ENCODE measurements around the gene ILKAP. TPM values are rescaled to one million over a fixed set of nuclear protein-coding genes. Genes with fewer than 3 reads are reported as not detected.

The ILKAP gene
- total RNA-seq, 1 experiment from 2014 or later = 53.4 TPM

DNA sequence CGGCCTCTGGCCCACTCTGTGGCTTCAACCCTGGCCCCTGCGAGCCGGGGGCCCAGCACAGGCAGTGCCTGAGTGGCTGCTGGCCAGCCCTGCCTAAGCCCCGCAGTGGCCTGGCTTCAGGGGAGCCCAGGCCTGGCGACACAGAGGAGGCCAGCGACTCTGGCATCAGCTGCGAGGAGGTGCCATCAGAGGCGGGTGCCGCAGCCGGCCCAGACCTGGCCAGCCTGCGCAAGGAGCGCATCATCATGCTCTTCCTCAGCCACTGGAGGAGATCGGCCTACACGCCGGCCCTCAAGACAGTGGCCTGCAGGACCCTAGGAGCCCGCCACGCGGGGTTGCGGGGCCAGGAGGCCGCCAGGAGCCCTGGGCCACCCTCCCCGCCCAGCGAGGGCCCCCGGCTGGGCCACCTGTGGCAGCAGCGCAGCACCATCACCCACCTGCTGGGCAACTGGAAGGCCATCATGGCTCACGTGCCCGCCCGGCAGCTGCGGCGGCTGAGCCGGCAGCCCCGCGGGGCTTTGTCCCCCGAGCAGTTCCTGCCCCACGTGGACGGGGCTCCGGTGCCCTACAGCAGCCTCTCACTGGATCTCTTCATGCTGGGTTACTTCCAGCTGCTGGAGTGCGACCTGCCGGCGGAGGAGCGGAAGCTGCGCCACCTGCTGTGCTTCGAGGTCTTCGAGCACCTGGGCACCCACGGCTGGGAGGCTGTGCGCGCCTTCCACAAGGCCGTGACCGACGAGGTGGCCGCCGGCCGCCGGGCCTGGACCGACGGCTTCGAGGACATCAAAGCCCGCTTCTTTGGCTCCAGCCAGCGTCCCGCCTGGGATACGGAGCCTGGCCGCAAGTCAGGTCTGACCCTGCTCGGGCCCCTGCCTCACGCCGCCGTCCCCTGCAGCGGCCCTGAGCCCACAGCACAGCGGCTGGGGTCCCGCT lies 72.5 kb downstream of the ILKAP start:
- H3K79me2 ChIP-seq (ENCODE audit: insufficient read depth, low read length) = no peaks in the 10 kb centered on the region
- TF ChIP-seq SP1 (IDR thresholded peaks at IDR 0.05; ENCODE audit: low read depth) (no peak), POLR2AphosphoS5 (IDR thresholded peaks at IDR 0.05; ENCODE audit: low read depth, low read length) (no peak), CBX3 (IDR thresholded peaks at IDR 0.05; ENCODE audit: low read depth) (no peak), ELF1 (IDR thresholded peaks at IDR 0.05; ENCODE audit: borderline replicate concordance, low read depth) (no peak), POLR2A (IDR thresholded peaks at IDR 0.05; ENCODE audit: borderline replicate concordance, extremely low read depth, insufficient read depth, insufficient read length) (no peak), TCF7L2 (IDR thresholded peaks at IDR 0.05; ENCODE audit: borderline replicate concordance, extremely low read depth, insufficient read depth, insufficient read length) (no peak)
- TF ChIP-seq, protein P1, sequence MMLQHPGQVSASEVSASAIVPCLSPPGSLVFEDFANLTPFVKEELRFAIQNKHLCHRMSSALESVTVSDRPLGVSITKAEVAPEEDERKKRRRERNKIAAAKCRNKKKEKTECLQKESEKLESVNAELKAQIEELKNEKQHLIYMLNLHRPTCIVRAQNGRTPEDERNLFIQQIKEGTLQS (IDR thresholded peaks at IDR 0.05) = no peak
- no peaks in the 10 kb centered on the region for H4K20me1 ChIP-seq (ENCODE audit: insufficient read depth)
- no peak overlapping the region for H3K4me3 ChIP-seq (replicated peaks in 1 of 2; ENCODE audit: low read depth in 1 of 2, low read length in 2 of 2)
- ChIA-PET RAD21 (ENCODE audit: low non-redundant PET in 1 of 2, low total read pairs in 2 of 2, uncharacterized antibody in 2 of 2, unreplicated experiment in 2 of 2) (no interaction called here), CTCF (no interaction called here), POLR2A (no interaction called here)
- no peak overlapping the region for H2AFZ ChIP-seq (ENCODE audit: low read depth, low read length, poor library complexity, severe bottlenecking)
- H3K27ac ChIP-seq (ENCODE audit: low read depth, low read length) = no peak overlapping the region
- no peaks in the 10 kb centered on the region for H3K4me1 ChIP-seq (ENCODE audit: control insufficient read depth in 1 of 2, insufficient read depth in 2 of 2, low read length in 2 of 2)
- no peaks in the 10 kb centered on the region for H3K27me3 ChIP-seq (ENCODE audit: insufficient read depth, low read length)
- no peak overlapping the region for H3K9ac ChIP-seq (ENCODE audit: low read length)
- no TSS peak for BruUV-seq (replicated peaks)
- intact Hi-C loops (cut with micrococcal nuclease) = no loop called here
- no peak overlapping the region for H3K4me2 ChIP-seq (ENCODE audit: low read length)
- ATAC-seq = no peak
- no peaks in the 10 kb centered on the region for H3K36me3 ChIP-seq (ENCODE audit: control insufficient read depth in 1 of 2, insufficient read depth in 2 of 2, low read length in 2 of 2)
- no peaks in the 10 kb centered on the region for H3K9me2 ChIP-seq (ENCODE audit: insufficient read depth)
- peaks cover 0 to 8% of the 10 kb centered on the region in 2 experiments; a peak in 1 of 4 replicates for H3K9me3 ChIP-seq (ENCODE audit: control insufficient read depth in 1 of 2, insufficient read depth in 1 of 2, low read depth in 1 of 2, low read length in 2 of 2)
- DNase-seq (ENCODE audit: low read depth, low spot score) = no peak

DNA sequence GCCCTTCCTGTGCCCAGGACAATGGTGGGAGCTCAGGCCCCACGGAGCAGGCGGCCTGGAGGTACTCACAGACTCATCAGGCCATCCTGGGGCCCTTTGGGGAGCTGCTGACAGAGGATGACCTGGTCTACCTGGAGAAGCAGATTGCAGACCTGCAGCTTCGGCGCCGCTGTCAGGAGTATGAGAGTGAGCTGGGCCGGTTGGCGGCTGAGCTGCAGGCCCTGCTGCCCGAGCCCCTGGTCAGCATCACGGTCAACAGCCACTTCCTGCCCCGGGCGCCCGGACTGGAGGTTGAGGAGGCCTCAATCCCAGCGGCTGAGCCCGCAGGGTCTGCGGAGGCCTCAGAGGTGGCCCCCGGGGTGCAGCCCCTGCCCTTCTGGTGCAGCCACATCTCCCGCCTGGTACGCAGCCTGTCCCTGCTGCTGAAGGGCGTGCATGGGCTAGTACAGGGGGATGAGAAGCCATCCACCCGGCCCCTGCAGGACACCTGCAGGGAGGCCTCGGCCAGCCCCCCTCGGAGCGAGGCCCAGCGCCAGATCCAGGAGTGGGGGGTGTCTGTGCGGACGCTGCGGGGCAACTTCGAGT lies 73.3 kb downstream of the ILKAP start:
- ChIA-PET POLR2A (no interaction called here), CTCF (no interaction called here)
- H3K27me3 ChIP-seq (ENCODE audit: insufficient read depth, low read length) = no peaks in the 10 kb centered on the region

More for the DNA sequence above, 73.3 kb downstream of the ILKAP start:
- RAD21 ChIA-PET (ENCODE audit: low non-redundant PET in 1 of 2, low total read pairs in 2 of 2, uncharacterized antibody in 2 of 2, unreplicated experiment in 2 of 2) = no interaction called here
- Histone ChIP-seq H4K20me1 (ENCODE audit: insufficient read depth) (no peaks in the 10 kb centered on the region), H2AFZ (ENCODE audit: low read depth, low read length, poor library complexity, severe bottlenecking) (no peak overlapping the region), H3K79me2 (ENCODE audit: insufficient read depth, low read length) (no peaks in the 10 kb centered on the region), H3K27ac (ENCODE audit: low read depth, low read length) (no peak overlapping the region), H3K9me2 (ENCODE audit: insufficient read depth) (no peaks in the 10 kb centered on the region), H3K36me3 (ENCODE audit: control insufficient read depth in 1 of 2, insufficient read depth in 2 of 2, low read length in 2 of 2) (no peaks in the 10 kb centered on the region), H3K9ac (ENCODE audit: low read length) (no peak overlapping the region), H3K4me2 (ENCODE audit: low read length) (no peak overlapping the region), H3K4me1 (ENCODE audit: control insufficient read depth in 1 of 2, insufficient read depth in 2 of 2, low read length in 2 of 2) (no peaks in the 10 kb centered on the region), H3K9me3 (ENCODE audit: control insufficient read depth in 1 of 2, insufficient read depth in 1 of 2, low read depth in 1 of 2, low read length in 2 of 2) (peaks cover 0 to 10% of the 10 kb centered on the region in 2 experiments; a peak in 1 of 4 replicates), H3K4me3 (replicated peaks in 1 of 2; ENCODE audit: low read depth in 1 of 2, low read length in 2 of 2) (no peak overlapping the region)
- TF ChIP-seq, protein P2, sequence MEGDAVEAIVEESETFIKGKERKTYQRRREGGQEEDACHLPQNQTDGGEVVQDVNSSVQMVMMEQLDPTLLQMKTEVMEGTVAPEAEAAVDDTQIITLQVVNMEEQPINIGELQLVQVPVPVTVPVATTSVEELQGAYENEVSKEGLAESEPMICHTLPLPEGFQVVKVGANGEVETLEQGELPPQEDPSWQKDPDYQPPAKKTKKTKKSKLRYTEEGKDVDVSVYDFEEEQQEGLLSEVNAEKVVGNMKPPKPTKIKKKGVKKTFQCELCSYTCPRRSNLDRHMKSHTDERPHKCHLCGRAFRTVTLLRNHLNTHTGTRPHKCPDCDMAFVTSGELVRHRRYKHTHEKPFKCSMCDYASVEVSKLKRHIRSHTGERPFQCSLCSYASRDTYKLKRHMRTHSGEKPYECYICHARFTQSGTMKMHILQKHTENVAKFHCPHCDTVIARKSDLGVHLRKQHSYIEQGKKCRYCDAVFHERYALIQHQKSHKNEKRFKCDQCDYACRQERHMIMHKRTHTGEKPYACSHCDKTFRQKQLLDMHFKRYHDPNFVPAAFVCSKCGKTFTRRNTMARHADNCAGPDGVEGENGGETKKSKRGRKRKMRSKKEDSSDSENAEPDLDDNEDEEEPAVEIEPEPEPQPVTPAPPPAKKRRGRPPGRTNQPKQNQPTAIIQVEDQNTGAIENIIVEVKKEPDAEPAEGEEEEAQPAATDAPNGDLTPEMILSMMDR (IDR thresholded peaks at IDR 0.05 in 2 of 3, conservative IDR thresholded peaks at IDR 0.05 in 1 of 3; ENCODE audit: borderline replicate concordance in 1 of 3, insufficient read depth in 1 of 3, low read depth in 2 of 3, low read length in 2 of 3) = no peak
- TF ChIP-seq, protein P3, sequence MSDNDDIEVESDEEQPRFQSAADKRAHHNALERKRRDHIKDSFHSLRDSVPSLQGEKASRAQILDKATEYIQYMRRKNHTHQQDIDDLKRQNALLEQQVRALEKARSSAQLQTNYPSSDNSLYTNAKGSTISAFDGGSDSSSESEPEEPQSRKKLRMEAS (IDR thresholded peaks at IDR 0.05) = no peak
- TF ChIP-seq, protein P4, sequence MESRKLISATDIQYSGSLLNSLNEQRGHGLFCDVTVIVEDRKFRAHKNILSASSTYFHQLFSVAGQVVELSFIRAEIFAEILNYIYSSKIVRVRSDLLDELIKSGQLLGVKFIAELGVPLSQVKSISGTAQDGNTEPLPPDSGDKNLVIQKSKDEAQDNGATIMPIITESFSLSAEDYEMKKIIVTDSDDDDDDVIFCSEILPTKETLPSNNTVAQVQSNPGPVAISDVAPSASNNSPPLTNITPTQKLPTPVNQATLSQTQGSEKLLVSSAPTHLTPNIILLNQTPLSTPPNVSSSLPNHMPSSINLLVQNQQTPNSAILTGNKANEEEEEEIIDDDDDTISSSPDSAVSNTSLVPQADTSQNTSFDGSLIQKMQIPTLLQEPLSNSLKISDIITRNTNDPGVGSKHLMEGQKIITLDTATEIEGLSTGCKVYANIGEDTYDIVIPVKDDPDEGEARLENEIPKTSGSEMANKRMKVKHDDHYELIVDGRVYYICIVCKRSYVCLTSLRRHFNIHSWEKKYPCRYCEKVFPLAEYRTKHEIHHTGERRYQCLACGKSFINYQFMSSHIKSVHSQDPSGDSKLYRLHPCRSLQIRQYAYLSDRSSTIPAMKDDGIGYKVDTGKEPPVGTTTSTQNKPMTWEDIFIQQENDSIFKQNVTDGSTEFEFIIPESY (IDR thresholded peaks at IDR 0.05; ENCODE audit: extremely low read depth, insufficient replicate concordance, low read length) = no peak
- TF ChIP-seq ZNF274 (IDR thresholded peaks at IDR 0.05; ENCODE audit: low read depth, low read length) (no peak), CBX3 (IDR thresholded peaks at IDR 0.05; ENCODE audit: low read depth) (no peak), FOSL1 (IDR thresholded peaks at IDR 0.05; ENCODE audit: low read depth) (no peak), TCF7L2 (IDR thresholded peaks at IDR 0.05; ENCODE audit: borderline replicate concordance, extremely low read depth, insufficient read depth, insufficient read length) (no peak), CEBPB (IDR thresholded peaks at IDR 0.05; ENCODE audit: low read depth) (no peak)
- intact Hi-C loops (cut with micrococcal nuclease) = no loop called here
- BruUV-seq (replicated peaks) = no TSS peak
- no peak for DNase-seq (ENCODE audit: low read depth, low spot score)
- no peak for ATAC-seq
